Measurements from ENCODE around the gene SLC24A3. TPM values are rescaled to one million over a fixed set of nuclear protein-coding genes. Genes with fewer than 3 reads are reported as not detected.

SLC24A3 gene
- total and polyA plus RNA-seq, 2 experiments from 2014 or later, result 0.81 to 2.5 TPM

DNA sequence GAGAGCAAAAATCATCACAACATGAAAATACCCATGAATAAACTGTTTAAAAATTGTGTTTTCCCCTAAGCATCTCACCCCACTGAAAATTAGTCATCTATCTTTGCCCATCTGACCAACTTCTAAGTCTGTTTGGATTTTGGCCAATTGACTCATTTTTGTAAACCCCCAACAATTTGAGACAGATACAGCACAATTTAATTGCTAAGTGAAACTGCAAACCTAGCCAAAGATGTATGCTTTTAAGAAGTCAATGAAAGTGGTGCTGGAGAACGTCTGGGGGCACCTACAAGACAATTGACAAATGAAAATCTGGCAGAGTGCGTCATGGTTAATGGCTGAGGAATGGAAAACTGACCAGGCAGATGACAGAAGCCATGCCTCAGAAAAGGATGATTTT, 30.9 kb upstream of the SLC24A3 start:
- H4K20me1 ChIP-seq (replicated peaks; ENCODE audit: insufficient read depth), result no peaks in the 10 kb centered on the region
- no peak overlapping the region for H2AFZ ChIP-seq
- H3K27ac Mint-ChIP-seq, result no peak overlapping the region
- no peaks in the 10 kb centered on the region for H3K27me3 Mint-ChIP-seq (ENCODE audit: insufficient read depth, low read depth, poor library complexity)
- H3K36me3 ChIP-seq (ENCODE audit: insufficient read depth), result no peaks in the 10 kb centered on the region
- no peak for DNase-seq (ENCODE audit: low spot score)
- no peak overlapping the region for H3K27ac ChIP-seq (ENCODE audit: low read depth)
- H3K36me3 Mint-ChIP-seq (ENCODE audit: low read depth), result no peaks in the 10 kb centered on the region
- no peaks in the 10 kb centered on the region for H3K79me2 ChIP-seq (replicated peaks; ENCODE audit: insufficient read depth)
- H3K4me3 Mint-ChIP-seq, result no peak overlapping the region
- no peaks in the 10 kb centered on the region for H3K4me1 Mint-ChIP-seq
- no peak for ATAC-seq
- no peaks in the 10 kb centered on the region for H3K4me1 ChIP-seq (ENCODE audit: insufficient read depth)
- no peaks in the 10 kb centered on the region for H3K27me3 ChIP-seq (ENCODE audit: insufficient read depth)
- H3F3A ChIP-seq (replicated peaks; ENCODE audit: low read depth), result no peaks in the 10 kb centered on the region
- TF ChIP-seq STAT1 (IDR thresholded peaks at IDR 0.05; ENCODE audit: unreplicated experiment) (no peak), ZNF331 (CRISPR knock-in tag; IDR thresholded peaks at IDR 0.05; ENCODE audit: low read depth) (no peak), EZH2 (IDR thresholded peaks at IDR 0.05; ENCODE audit: low read depth, unreplicated experiment) (no peak), POLR2AphosphoS5 (IDR thresholded peaks at IDR 0.05; ENCODE audit: low read depth) (no peak), EZH2phosphoT487 (IDR thresholded peaks at IDR 0.05; ENCODE audit: unreplicated experiment) (no peak), CREB1 (CRISPR knock-in tag; IDR thresholded peaks at IDR 0.05; ENCODE audit: low read depth) (no peak), NANOG (IDR thresholded peaks at IDR 0.05; ENCODE audit: borderline replicate concordance) (no peak), JUNB (IDR thresholded peaks at IDR 0.05; ENCODE audit: unreplicated experiment) (no peak)
- TF ChIP-seq, protein P1, sequence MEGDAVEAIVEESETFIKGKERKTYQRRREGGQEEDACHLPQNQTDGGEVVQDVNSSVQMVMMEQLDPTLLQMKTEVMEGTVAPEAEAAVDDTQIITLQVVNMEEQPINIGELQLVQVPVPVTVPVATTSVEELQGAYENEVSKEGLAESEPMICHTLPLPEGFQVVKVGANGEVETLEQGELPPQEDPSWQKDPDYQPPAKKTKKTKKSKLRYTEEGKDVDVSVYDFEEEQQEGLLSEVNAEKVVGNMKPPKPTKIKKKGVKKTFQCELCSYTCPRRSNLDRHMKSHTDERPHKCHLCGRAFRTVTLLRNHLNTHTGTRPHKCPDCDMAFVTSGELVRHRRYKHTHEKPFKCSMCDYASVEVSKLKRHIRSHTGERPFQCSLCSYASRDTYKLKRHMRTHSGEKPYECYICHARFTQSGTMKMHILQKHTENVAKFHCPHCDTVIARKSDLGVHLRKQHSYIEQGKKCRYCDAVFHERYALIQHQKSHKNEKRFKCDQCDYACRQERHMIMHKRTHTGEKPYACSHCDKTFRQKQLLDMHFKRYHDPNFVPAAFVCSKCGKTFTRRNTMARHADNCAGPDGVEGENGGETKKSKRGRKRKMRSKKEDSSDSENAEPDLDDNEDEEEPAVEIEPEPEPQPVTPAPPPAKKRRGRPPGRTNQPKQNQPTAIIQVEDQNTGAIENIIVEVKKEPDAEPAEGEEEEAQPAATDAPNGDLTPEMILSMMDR (conservative IDR thresholded peaks at IDR 0.05; ENCODE audit: low read depth in 2 of 2), result no peak
- TF ChIP-seq, protein P2, sequence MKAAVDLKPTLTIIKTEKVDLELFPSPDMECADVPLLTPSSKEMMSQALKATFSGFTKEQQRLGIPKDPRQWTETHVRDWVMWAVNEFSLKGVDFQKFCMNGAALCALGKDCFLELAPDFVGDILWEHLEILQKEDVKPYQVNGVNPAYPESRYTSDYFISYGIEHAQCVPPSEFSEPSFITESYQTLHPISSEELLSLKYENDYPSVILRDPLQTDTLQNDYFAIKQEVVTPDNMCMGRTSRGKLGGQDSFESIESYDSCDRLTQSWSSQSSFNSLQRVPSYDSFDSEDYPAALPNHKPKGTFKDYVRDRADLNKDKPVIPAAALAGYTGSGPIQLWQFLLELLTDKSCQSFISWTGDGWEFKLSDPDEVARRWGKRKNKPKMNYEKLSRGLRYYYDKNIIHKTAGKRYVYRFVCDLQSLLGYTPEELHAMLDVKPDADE (IDR thresholded peaks at IDR 0.05), result no peak
- TF ChIP-seq, protein P3, sequence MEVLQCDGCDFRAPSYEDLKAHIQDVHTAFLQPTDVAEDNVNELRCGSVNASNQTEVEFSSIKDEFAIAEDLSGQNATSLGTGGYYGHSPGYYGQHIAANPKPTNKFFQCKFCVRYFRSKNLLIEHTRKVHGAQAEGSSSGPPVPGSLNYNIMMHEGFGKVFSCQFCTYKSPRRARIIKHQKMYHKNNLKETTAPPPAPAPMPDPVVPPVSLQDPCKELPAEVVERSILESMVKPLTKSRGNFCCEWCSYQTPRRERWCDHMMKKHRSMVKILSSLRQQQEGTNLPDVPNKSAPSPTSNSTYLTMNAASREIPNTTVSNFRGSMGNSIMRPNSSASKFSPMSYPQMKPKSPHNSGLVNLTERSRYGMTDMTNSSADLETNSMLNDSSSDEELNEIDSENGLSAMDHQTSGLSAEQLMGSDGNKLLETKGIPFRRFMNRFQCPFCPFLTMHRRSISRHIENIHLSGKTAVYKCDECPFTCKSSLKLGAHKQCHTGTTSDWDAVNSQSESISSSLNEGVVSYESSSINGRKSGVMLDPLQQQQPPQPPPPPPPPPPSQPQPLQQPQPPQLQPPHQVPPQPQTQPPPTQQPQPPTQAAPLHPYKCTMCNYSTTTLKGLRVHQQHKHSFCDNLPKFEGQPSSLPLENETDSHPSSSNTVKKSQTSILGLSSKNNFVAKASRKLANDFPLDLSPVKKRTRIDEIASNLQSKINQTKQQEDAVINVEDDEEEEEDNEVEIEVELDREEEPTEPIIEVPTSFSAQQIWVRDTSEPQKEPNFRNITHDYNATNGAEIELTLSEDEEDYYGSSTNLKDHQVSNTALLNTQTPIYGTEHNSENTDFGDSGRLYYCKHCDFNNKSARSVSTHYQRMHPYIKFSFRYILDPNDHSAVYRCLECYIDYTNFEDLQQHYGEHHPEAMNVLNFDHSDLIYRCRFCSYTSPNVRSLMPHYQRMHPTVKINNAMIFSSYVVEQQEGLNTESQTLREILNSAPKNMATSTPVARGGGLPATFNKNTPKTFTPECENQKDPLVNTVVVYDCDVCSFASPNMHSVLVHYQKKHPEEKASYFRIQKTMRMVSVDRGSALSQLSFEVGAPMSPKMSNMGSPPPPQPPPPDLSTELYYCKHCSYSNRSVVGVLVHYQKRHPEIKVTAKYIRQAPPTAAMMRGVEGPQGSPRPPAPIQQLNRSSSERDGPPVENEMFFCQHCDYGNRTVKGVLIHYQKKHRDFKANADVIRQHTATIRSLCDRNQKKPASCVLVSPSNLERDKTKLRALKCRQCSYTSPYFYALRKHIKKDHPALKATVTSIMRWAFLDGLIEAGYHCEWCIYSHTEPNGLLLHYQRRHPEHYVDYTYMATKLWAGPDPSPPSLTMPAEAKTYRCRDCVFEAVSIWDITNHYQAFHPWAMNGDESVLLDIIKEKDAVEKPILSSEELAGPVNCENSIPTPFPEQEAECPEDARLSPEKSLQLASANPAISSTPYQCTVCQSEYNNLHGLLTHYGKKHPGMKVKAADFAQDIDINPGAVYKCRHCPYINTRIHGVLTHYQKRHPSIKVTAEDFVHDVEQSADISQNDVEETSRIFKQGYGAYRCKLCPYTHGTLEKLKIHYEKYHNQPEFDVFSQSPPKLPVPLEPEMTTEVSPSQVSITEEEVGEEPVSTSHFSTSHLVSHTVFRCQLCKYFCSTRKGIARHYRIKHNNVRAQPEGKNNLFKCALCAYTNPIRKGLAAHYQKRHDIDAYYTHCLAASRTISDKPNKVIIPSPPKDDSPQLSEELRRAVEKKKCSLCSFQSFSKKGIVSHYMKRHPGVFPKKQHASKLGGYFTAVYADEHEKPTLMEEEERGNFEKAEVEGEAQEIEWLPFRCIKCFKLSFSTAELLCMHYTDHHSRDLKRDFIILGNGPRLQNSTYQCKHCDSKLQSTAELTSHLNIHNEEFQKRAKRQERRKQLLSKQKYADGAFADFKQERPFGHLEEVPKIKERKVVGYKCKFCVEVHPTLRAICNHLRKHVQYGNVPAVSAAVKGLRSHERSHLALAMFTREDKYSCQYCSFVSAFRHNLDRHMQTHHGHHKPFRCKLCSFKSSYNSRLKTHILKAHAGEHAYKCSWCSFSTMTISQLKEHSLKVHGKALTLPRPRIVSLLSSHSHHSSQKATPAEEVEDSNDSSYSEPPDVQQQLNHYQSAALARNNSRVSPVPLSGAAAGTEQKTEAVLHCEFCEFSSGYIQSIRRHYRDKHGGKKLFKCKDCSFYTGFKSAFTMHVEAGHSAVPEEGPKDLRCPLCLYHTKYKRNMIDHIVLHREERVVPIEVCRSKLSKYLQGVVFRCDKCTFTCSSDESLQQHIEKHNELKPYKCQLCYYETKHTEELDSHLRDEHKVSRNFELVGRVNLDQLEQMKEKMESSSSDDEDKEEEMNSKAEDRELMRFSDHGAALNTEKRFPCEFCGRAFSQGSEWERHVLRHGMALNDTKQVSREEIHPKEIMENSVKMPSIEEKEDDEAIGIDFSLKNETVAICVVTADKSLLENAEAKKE (CRISPR knock-in tag; IDR thresholded peaks at IDR 0.05), result no peak
- TF ChIP-seq, protein P4, sequence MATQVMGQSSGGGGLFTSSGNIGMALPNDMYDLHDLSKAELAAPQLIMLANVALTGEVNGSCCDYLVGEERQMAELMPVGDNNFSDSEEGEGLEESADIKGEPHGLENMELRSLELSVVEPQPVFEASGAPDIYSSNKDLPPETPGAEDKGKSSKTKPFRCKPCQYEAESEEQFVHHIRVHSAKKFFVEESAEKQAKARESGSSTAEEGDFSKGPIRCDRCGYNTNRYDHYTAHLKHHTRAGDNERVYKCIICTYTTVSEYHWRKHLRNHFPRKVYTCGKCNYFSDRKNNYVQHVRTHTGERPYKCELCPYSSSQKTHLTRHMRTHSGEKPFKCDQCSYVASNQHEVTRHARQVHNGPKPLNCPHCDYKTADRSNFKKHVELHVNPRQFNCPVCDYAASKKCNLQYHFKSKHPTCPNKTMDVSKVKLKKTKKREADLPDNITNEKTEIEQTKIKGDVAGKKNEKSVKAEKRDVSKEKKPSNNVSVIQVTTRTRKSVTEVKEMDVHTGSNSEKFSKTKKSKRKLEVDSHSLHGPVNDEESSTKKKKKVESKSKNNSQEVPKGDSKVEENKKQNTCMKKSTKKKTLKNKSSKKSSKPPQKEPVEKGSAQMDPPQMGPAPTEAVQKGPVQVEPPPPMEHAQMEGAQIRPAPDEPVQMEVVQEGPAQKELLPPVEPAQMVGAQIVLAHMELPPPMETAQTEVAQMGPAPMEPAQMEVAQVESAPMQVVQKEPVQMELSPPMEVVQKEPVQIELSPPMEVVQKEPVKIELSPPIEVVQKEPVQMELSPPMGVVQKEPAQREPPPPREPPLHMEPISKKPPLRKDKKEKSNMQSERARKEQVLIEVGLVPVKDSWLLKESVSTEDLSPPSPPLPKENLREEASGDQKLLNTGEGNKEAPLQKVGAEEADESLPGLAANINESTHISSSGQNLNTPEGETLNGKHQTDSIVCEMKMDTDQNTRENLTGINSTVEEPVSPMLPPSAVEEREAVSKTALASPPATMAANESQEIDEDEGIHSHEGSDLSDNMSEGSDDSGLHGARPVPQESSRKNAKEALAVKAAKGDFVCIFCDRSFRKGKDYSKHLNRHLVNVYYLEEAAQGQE (IDR thresholded peaks at IDR 0.05; ENCODE audit: unreplicated experiment), result no peak
- H3K9me2 ChIP-seq (ENCODE audit: insufficient read depth), result no peaks in the 10 kb centered on the region
- H3K4me2 ChIP-seq, result no peak overlapping the region
- H3K4me3 ChIP-seq, result no peak overlapping the region
- H3K9me3 Mint-ChIP-seq, result no peaks in the 10 kb centered on the region
